HepG2 (cell line): ENCODE measurements around the gene C12orf56. TPM values are rescaled to one million over a fixed set of nuclear protein-coding genes. Genes with fewer than 3 reads are reported as not detected.
A peak's percentile ranks its signal among the peaks of the same experiment; 100 is the strongest.
"Not testable (repeated sequence)": the region's sequence is repeated elsewhere in the genome, so short reads cannot be mapped to it uniquely, and the experiment has no call there.

ENCODE experiments used
- ATAC-seq: fragments of 200-7000 bp; cut with Tn5 transposase; 3 replicates; pipeline ENCODE4 v1.9.1; 2020; ENCODE audit warnings: mild to moderate bottlenecking, moderate library complexity
- BruUV-seq: library from RNA; stranded (reverse); fragments of 400-500 nt; replicated peaks from 2 replicates; lab custom pipeline; 2021; lab: Mats Ljungman, UMichigan
- CTCF ChIA-PET: fragments of 300-600 bp; formaldehyde crosslinking; extraction: SDS; loops from one replicate; lab custom pipeline; 2021; ENCODE audit warnings: low total read pairs, inconsistent platforms, low intra/inter-chr PET ratio; lab: Yijun Ruan, JAX
- POLR2A ChIA-PET: fragments of 350-600 bp; sonication (Branson Sonifier 250); formaldehyde crosslinking; loops from one replicate; lab custom pipeline; 2020; ENCODE audit warnings: antibody characterized with exemption, inconsistent platforms; lab: Yijun Ruan, JAX
- DNase-seq: peaks from one replicate; pipeline ENCODE4 v3.0.0-alpha.2; 2015; ENCODE audit warnings: low spot score
- FAIRE-seq: peaks from 3 replicates; lab custom pipeline; 2011; peaks lifted over from hg19 to GRCh38; lab: Jason Lieb, UNC
- H2AFZ ChIP-seq: one replicate; pipeline ENCODE4 v1.6.1; 2011; ENCODE audit warnings: low read length, inconsistent platforms
- H3K27ac ChIP-seq: fragments of 300-600 bp; 3 replicates; pipeline ENCODE4 v1.8.0; 2011; ENCODE audit warnings: mixed run types, mild to moderate bottlenecking, mixed read lengths, low read length, inconsistent platforms; ENCODE audit not compliant: insufficient read depth; ENCODE audit errors: extremely low read length
- H3K27me3 ChIP-seq, 2 experiments: fragments of 200-600 bp in 1 of 2; 2 replicates in 1 of 2; 3 replicates in 1 of 2; pipeline versions ENCODE4 v1.6.0 to v1.8.0; 2011; ENCODE audit warnings: low read length in 2 of 2, mild to moderate bottlenecking in 2 of 2, moderate library complexity in 2 of 2, inconsistent platforms in 1 of 2; ENCODE audit not compliant: insufficient read depth in 2 of 2, control insufficient read depth in 1 of 2
- H3K36me3 ChIP-seq, 2 experiments: fragments of 200-600 bp in 1 of 2; replicated peaks in 1 of 2; 2 replicates in 1 of 2; 3 replicates in 1 of 2; pipeline versions ENCODE4 v1.5.1 to v1.8.0; 2011; ENCODE audit warnings: low read length in 2 of 2, inconsistent platforms in 1 of 2; ENCODE audit not compliant: insufficient read depth in 2 of 2, control insufficient read depth in 1 of 2
- H3K4me1 ChIP-seq: 2 replicates; pipeline ENCODE4 v1.5.1; 2012; ENCODE audit warnings: low read length, inconsistent platforms; ENCODE audit not compliant: insufficient read depth
- H3K4me2 ChIP-seq: 2 replicates; pipeline ENCODE4 v1.6.0; 2011; ENCODE audit warnings: low read depth, low read length, inconsistent platforms
- H3K4me3 ChIP-seq, 3 experiments: fragments of 200-600 bp in 1 of 3; sonication (generic), shearing (Covaris generic) in 1 of 3; replicated peaks in 1 of 3; 2 replicates each; pipeline ENCODE4 v1.5.1; 2011 to 2016; ENCODE audit warnings: low read length in 3 of 3, inconsistent platforms in 2 of 3, low read depth in 2 of 3, mild to moderate bottlenecking in 2 of 3, control low read depth in 1 of 3, mixed read lengths in 1 of 3; ENCODE audit not compliant: insufficient read depth in 1 of 3
- H3K79me2 ChIP-seq: one replicate; pipeline ENCODE4 v1.6.1; 2011; ENCODE audit warnings: low read length, inconsistent platforms; ENCODE audit not compliant: insufficient read depth
- H3K9ac ChIP-seq: 2 replicates; pipeline ENCODE4 v1.6.0; 2011; ENCODE audit warnings: mild to moderate bottlenecking, low read depth, low read length, inconsistent platforms; ENCODE audit not compliant: insufficient read depth
- H3K9me3 ChIP-seq: 2 replicates; pipeline ENCODE4 v1.5.1; 2012; ENCODE audit warnings: mild to moderate bottlenecking, low read length
- H4K20me1 ChIP-seq: 2 replicates; pipeline ENCODE4 v1.6.0; 2011; ENCODE audit warnings: inconsistent platforms, mild to moderate bottlenecking, low read length, moderate library complexity; ENCODE audit not compliant: insufficient read depth
- ELF4 ChIP-seq: sonication (generic); formaldehyde crosslinking; IDR thresholded peaks from 2 replicates; pipeline ENCODE4 v1.5.0; 2020; ENCODE audit warnings: missing genetic modification reagents, mild to moderate bottlenecking, moderate library complexity, borderline replicate concordance
- SRSF9 ChIP-seq: fragments of 200-400 bp; formaldehyde crosslinking; IDR thresholded peaks from 2 replicates; pipeline ENCODE4 v1.6.1; 2018; ENCODE audit warnings: borderline replicate concordance, mild to moderate bottlenecking, low read depth, low read length; ENCODE audit not compliant: insufficient read depth, poor library complexity, severe bottlenecking
- U2AF1 ChIP-seq: fragments of 200-400 bp; formaldehyde crosslinking; optimal IDR thresholded peaks from 2 replicates; pipeline ENCODE3; 2017; ENCODE audit warnings: mild to moderate bottlenecking, low read depth, low read length
- ZNF562 ChIP-seq: sonication (generic); formaldehyde crosslinking; IDR thresholded peaks from 2 replicates; pipeline ENCODE4 v1.8.0; 2022; ENCODE audit warnings: missing genetic modification reagents, borderline replicate concordance
- WGBS: methylation state at CpG from one replicate; pipeline ENCODE4 v1.1.6; 2017; ENCODE audit warnings: low lambda C conversion rate; 5-methylcytosine and 5-hydroxymethylcytosine counted together
- in situ Hi-C: cut with HindIII; loops from 2 replicates; pipeline ENCODE4 v1.10.0; 2017; ENCODE audit warnings: low pct_unique_long_range_greater_than_20kb; ENCODE audit not compliant: extremely low pct_ligation_motif_present
- intact Hi-C: fragments of 100-400 bp; cut with micrococcal nuclease; formaldehyde crosslinking; loops from one replicate; pipeline ENCODE4 v1.10.0; 2022; ENCODE audit not compliant: unreplicated experiment
- polyA plus RNA-seq, 8 experiments: library from polyadenylated mRNA; depleted of rRNA in 3 of 8; stranded (reverse) in 7 of 8; unstranded in 1 of 8; fragments of >200 nt; fragmentation: Illumina TruSeq in 4 of 8; extraction: Trizol in 4 of 8; gene quantifications; 2 replicates each; pipeline versions ENCODE4 v1.2.1 to v1.2.3, GENCODE V29; 2011 to 2016; ENCODE audit warnings: low read depth in 4 of 8, missing spikeins in 1 of 8, mixed read lengths in 1 of 8; ENCODE audit not compliant: insufficient read depth in 1 of 8
- total RNA-seq, 5 experiments: library from RNA; depleted of rRNA; stranded (reverse); fragments of >200 nt; fragmentation: Illumina TruSeq; extraction: Trizol; gene quantifications; 2 replicates each; pipeline ENCODE4 v1.2.3, GENCODE V29; 2016; ENCODE audit warnings: low read depth in 1 of 5
- TF ChIP-seq, protein P1 (sequence below): sonication (generic); formaldehyde crosslinking; IDR thresholded peaks from 2 replicates; pipeline ENCODE4 v1.5.0; 2020; ENCODE audit warnings: mild to moderate bottlenecking, missing genetic modification reagents
- TF ChIP-seq, protein P2 (sequence below): sonication (generic); formaldehyde crosslinking; IDR thresholded peaks from 2 replicates; pipeline ENCODE4 v1.8.0; 2022; ENCODE audit warnings: mild to moderate bottlenecking, missing genetic modification reagents; ENCODE audit not compliant: insufficient replicate concordance
- TF ChIP-seq, protein P3 (sequence below): IDR thresholded peaks from 2 replicates; pipeline ENCODE4 v1.6.1; 2016; ENCODE audit warnings: low read depth, control low read depth

Gene C12orf56
- total and polyA plus RNA-seq, 2 of the 13 experiments (the other 11 are each of a cell fraction or from before 2014, with no cell fraction given): 0.07 TPM; not detected in 1

DNA sequence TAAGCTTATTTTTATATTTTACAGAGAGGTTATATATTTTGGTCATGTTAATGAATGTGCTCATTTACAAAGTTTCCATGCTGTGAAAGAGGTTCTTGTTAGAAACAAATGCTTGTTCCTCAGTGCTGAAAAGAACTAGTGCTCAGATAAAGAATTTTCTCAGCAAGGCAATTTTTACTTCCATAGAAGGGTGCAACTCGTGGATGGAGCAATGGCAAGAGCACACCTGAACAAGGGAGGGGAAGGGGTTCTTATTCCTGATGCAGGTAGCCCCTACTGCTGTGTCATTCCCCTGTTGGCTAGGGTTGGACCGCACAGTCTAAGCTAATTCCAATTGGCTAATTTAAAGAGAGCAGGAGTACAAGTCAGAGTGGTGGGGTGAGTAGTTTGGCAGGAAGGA lies 34.3 kb downstream of the C12orf56 start:
- intact Hi-C loops, H3K36me3 ChIP-seq, ATAC-seq, FAIRE-seq, in situ Hi-C loops, H3K4me1 ChIP-seq, CTCF ChIA-PET, H3K4me2 ChIP-seq, H2AFZ ChIP-seq, H3K27ac ChIP-seq, H4K20me1 ChIP-seq, H3K79me2 ChIP-seq, H3K9ac ChIP-seq, H3K4me3 ChIP-seq, POLR2A ChIA-PET, BruUV-seq, H3K9me3 ChIP-seq, H3K27me3 ChIP-seq, DNase-seq: not testable (repeated sequence)
- WGBS: 33% methylated on average over 2 of the region's 2 CpGs
- peak; percentile 58; the same call in 1 of the 2 replicates for TF ChIP-seq ZNF562

DNA sequence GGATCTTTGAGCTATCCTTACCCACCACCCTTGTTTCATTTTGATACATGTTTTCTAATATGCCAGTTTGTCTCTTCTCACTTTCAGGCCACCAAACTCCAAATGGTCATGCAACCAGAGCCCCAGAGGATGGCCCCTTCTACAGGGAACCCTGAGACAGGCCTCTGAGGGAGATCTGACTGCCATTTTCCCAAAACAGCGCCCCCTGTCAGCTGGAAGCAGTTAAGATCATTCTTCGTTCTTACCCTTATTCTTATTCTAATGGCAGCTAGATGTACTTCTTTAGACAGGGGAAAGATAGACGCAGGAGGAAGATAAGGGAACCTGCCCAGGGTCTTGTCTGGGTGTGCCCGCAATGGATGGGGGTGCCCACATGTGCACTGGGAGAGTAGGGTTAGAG lies 38.4 kb downstream of the C12orf56 start:
- Histone ChIP-seq H3K9me3 (no peaks in the 10 kb centered on the region), H3K4me2 (no peak overlapping the region), H3K4me1 (no peaks in the 10 kb centered on the region), H4K20me1 (no peaks in the 10 kb centered on the region), H3K4me3 (no peak overlapping the region), H3K27me3 (no peaks in the 10 kb centered on the region), H3K79me2 (no peaks in the 10 kb centered on the region), H2AFZ (no peak overlapping the region), H3K9ac (no peak overlapping the region), H3K36me3 (no peaks in the 10 kb centered on the region), H3K27ac (no peak overlapping the region)
- DNase-seq: no peak
- intact Hi-C loops (no loop called here), in situ Hi-C loops (no loop called here)
- POLR2A ChIA-PET: no interaction called here
- 42% methylated on average over 4 of the region's 4 CpGs for WGBS
- ATAC-seq: no peak
- CTCF ChIA-PET: no interaction called here
- no peak for FAIRE-seq
- no TSS peak for BruUV-seq
- TF ChIP-seq, protein P1, sequence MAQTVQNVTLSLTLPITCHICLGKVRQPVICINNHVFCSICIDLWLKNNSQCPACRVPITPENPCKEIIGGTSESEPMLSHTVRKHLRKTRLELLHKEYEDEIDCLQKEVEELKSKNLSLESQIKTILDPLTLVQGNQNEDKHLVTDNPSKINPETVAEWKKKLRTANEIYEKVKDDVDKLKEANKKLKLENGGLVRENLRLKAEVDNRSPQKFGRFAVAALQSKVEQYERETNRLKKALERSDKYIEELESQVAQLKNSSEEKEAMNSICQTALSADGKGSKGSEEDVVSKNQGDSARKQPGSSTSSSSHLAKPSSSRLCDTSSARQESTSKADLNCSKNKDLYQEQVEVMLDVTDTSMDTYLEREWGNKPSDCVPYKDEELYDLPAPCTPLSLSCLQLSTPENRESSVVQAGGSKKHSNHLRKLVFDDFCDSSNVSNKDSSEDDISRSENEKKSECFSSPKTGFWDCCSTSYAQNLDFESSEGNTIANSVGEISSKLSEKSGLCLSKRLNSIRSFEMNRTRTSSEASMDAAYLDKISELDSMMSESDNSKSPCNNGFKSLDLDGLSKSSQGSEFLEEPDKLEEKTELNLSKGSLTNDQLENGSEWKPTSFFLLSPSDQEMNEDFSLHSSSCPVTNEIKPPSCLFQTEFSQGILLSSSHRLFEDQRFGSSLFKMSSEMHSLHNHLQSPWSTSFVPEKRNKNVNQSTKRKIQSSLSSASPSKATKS: no peak
- TF ChIP-seq ELF4 (CRISPR knock-in tag) (no peak), SRSF9 (no peak), U2AF1 (no peak)
- TF ChIP-seq, protein P2, sequence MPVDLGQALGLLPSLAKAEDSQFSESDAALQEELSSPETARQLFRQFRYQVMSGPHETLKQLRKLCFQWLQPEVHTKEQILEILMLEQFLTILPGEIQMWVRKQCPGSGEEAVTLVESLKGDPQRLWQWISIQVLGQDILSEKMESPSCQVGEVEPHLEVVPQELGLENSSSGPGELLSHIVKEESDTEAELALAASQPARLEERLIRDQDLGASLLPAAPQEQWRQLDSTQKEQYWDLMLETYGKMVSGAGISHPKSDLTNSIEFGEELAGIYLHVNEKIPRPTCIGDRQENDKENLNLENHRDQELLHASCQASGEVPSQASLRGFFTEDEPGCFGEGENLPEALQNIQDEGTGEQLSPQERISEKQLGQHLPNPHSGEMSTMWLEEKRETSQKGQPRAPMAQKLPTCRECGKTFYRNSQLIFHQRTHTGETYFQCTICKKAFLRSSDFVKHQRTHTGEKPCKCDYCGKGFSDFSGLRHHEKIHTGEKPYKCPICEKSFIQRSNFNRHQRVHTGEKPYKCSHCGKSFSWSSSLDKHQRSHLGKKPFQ (CRISPR knock-in tag): no peak
- TF ChIP-seq, protein P3, sequence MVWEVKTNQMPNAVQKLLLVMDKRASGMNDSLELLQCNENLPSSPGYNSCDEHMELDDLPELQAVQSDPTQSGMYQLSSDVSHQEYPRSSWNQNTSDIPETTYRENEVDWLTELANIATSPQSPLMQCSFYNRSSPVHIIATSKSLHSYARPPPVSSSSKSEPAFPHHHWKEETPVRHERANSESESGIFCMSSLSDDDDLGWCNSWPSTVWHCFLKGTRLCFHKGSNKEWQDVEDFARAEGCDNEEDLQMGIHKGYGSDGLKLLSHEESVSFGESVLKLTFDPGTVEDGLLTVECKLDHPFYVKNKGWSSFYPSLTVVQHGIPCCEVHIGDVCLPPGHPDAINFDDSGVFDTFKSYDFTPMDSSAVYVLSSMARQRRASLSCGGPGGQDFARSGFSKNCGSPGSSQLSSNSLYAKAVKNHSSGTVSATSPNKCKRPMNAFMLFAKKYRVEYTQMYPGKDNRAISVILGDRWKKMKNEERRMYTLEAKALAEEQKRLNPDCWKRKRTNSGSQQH (CRISPR knock-in tag): no peak
